Kidney (tissue), 14 donors: ENCODE results near the gene ADARB2. TPM values are rescaled to one million over a fixed set of nuclear protein-coding genes. Genes with fewer than 3 reads are reported as not detected.

Experiments used
- DNase-seq, 5 donors: peaks; one replicate each; pipeline ENCODE4 v3.0.0-alpha.2; 2013 to 2020
- FAIRE-seq: peaks from 2 replicates; lab custom pipeline; 2012; peaks lifted over from hg19 to GRCh38; lab: Jason Lieb, UNC
- H3K27ac ChIP-seq, 2 donors: one replicate each; pipeline ENCODE4 v1.7.0; 2013; ENCODE audit warnings: low read depth in 2 of 2, low read length in 2 of 2, inconsistent platforms in 1 of 2
- H3K27me3 ChIP-seq: one replicate; pipeline ENCODE4 v1.7.1; 2013; ENCODE audit warnings: low read length, inconsistent platforms; ENCODE audit not compliant: control insufficient read depth, insufficient read depth
- H3K36me3 ChIP-seq, 3 donors: one replicate each; pipeline versions ENCODE4 v1.7.0 to v1.7.1; 2013; ENCODE audit warnings: low read length in 3 of 3, control low read depth in 1 of 3, inconsistent platforms in 1 of 3; ENCODE audit not compliant: insufficient read depth in 3 of 3, control insufficient read depth in 2 of 3
- H3K4me1 ChIP-seq, 3 donors: one replicate each; pipeline versions ENCODE4 v1.7.0 to v1.7.1; 2013; ENCODE audit warnings: low read length in 3 of 3, inconsistent platforms in 1 of 3, low read depth in 1 of 3; ENCODE audit not compliant: control insufficient read depth in 2 of 3, insufficient read depth in 2 of 3
- H3K4me3 ChIP-seq, 3 donors: one replicate each; pipeline versions ENCODE4 v1.7.0 to v1.8.1; 2013; ENCODE audit warnings: low read length in 3 of 3, control low read depth in 1 of 3, inconsistent platforms in 1 of 3
- H3K9ac ChIP-seq, 3 donors: one replicate each; pipeline versions ENCODE4 v1.7.0 to v1.7.1; 2013; ENCODE audit warnings: low read length in 3 of 3, control low read depth in 1 of 3, inconsistent platforms in 1 of 3
- H3K9me3 ChIP-seq, 3 donors: one replicate each; pipeline versions ENCODE4 v1.7.0 to v1.7.1; 2013; ENCODE audit warnings: low read length in 3 of 3, control low read depth in 1 of 3, inconsistent platforms in 1 of 3; ENCODE audit not compliant: control insufficient read depth in 2 of 3, insufficient read depth in 1 of 3
- CTCF ChIP-seq: IDR thresholded peaks from 3 replicates; pipeline ENCODE4 v1.5.1; 2012; ENCODE audit warnings: mild to moderate bottlenecking, moderate library complexity, borderline replicate concordance; ENCODE audit not compliant: insufficient read depth; ENCODE audit errors: extremely low read depth
- intact Hi-C: fragments of 100-400 bp; cut with DNase I; formaldehyde crosslinking; loops from one replicate; pipeline ENCODE4 v1.11.1; 2022
- polyA plus RNA-seq: library from polyadenylated mRNA; stranded (reverse); fragments of 350-450 nt; fragmentation: Illumina TruSeq; extraction: RNeasy Lipid Tissue Mini Kit (QIAGEN cat#74804); gene quantifications from one replicate; pipeline ENCODE4 v1.2.3, GENCODE V29; 2014; ENCODE audit warnings: low read depth, low replicate concordance; ENCODE audit not compliant: insufficient read depth
- total RNA-seq: library from RNA; stranded (reverse); fragmentation: NEBNext Ultra II Directional; extraction: Animal tissue kit (Norgen Biotek cat#: 25700); gene quantifications from one replicate; pipeline ENCODE4 v1.2.1, GENCODE V29; 2021
- donor health status: control.
- donor health status: control.
- donor health status: control.
- donor health status: control.
- donor health status: control.
- donor health status: DM: yes; HTN: yes; CAD: no.
- donor health status: Normal renal cell carcinoma (clear cell type).

ADARB2 gene
- total and polyA plus RNA-seq, 2 donors from 2014 or later = 1.0 to 1.3 TPM

GRCh38 chr10:1316121-1316808 is 421.1 kb downstream of the ADARB2 start:
- peak in 3 of 5 donors; percentile 31 to 45 (median 35) for DNase-seq
- TF ChIP-seq CTCF = no peak

GRCh38 chr10:1315178-1315577 is 422.1 kb downstream of the ADARB2 start:
- TF ChIP-seq CTCF = no peak
- peak in 3 of 5 donors; percentile 27 to 43 (median 39) for DNase-seq
- Histone ChIP-seq H3K27me3 (no peaks in the 10 kb centered on the region), H3K4me3 (no peak overlapping the region), H3K36me3 (no peaks in the 10 kb centered on the region), H3K9me3 (no peaks in the 10 kb centered on the region), H3K4me1 (no peaks in the 10 kb centered on the region), H3K9ac (no peak overlapping the region), H3K27ac (no peak overlapping the region)
- intact Hi-C loops = no loop called here
- FAIRE-seq = no peak

More at GRCh38 chr10:1316121-1316808, 421.1 kb downstream of the ADARB2 start:
- no peak overlapping the region for H3K9ac ChIP-seq
- no peak for FAIRE-seq
- no peak overlapping the region for H3K4me3 ChIP-seq
- H3K27me3 ChIP-seq = no peaks in the 10 kb centered on the region
- H3K9me3 ChIP-seq = no peaks in the 10 kb centered on the region
- no peaks in the 10 kb centered on the region for H3K4me1 ChIP-seq
- no peaks in the 10 kb centered on the region for H3K36me3 ChIP-seq
- H3K27ac ChIP-seq = no peak overlapping the region
- intact Hi-C loops = no loop called here

GRCh38 chr10:1311726-1312125 is 425.6 kb downstream of the ADARB2 start:
- intact Hi-C loops = no loop called here
- Histone ChIP-seq H3K4me3 (no peak overlapping the region), H3K9me3 (no peaks in the 10 kb centered on the region), H3K27ac (no peak overlapping the region), H3K4me1 (no peaks in the 10 kb centered on the region), H3K27me3 (no peaks in the 10 kb centered on the region), H3K9ac (no peak overlapping the region), H3K36me3 (no peaks in the 10 kb centered on the region)
- TF ChIP-seq CTCF = no peak
- FAIRE-seq = no peak
- DNase-seq = no peak
